Upper lobe of right lung (tissue), 1 donor: ENCODE data around the gene ZRANB1. TPM values are rescaled to one million over a fixed set of nuclear protein-coding genes. Genes with fewer than 3 reads are reported as not detected.
"Not testable (repeated sequence)": the region's sequence is repeated elsewhere in the genome, so short reads cannot be mapped to it uniquely, and the experiment has no call there.

Experiments
- ATAC-seq: fragments of 200-7000 bp; cut with Tn5 transposase; one replicate; pipeline ENCODE4 v1.9.1; 2020; ENCODE audit warnings: mild to moderate bottlenecking, moderate library complexity
- DNase-seq: peaks from one replicate; pipeline ENCODE4 v3.0.0-alpha.2; 2020
- H3K27ac ChIP-seq: fragments of 200-600 bp; one replicate; pipeline ENCODE4 v1.8.0; 2022
- H3K27me3 ChIP-seq: fragments of 200-600 bp; one replicate; pipeline ENCODE4 v1.8.0; 2022; ENCODE audit warnings: mild to moderate bottlenecking
- H3K36me3 ChIP-seq: fragments of 200-600 bp; one replicate; pipeline ENCODE4 v1.8.0; 2022
- H3K4me1 ChIP-seq: fragments of 200-600 bp; one replicate; pipeline ENCODE4 v1.8.0; 2022
- H3K4me3 ChIP-seq: fragments of 200-600 bp; one replicate; pipeline ENCODE4 v1.8.0; 2022; ENCODE audit warnings: mild to moderate bottlenecking
- H3K9me3 ChIP-seq: fragments of 200-600 bp; one replicate; pipeline ENCODE4 v1.8.0; 2022
- intact Hi-C: fragments of 100-400 bp; cut with DNase I; formaldehyde crosslinking; loops from one replicate; pipeline ENCODE4 v1.11.0; 2022
- total RNA-seq: library from RNA; stranded (reverse); fragmentation: NEBNext Ultra II Directional; extraction: Animal tissue kit (Norgen Biotek cat#: 25700); gene quantifications from one replicate; pipeline ENCODE4 v1.2.1, GENCODE V29; 2021
- TF ChIP-seq, protein P1 (sequence below): fragments of 200-600 bp; IDR thresholded peaks from one replicate; pipeline ENCODE4 v1.8.0; 2022; ENCODE audit warnings: antibody characterized with exemption
- donor health status: DM: no; HTN: yes; CAD: no; lungs with severe emphysema.

ZRANB1 gene
- total RNA-seq, 1 donor from 2014 or later = 20.5 TPM

DNA sequence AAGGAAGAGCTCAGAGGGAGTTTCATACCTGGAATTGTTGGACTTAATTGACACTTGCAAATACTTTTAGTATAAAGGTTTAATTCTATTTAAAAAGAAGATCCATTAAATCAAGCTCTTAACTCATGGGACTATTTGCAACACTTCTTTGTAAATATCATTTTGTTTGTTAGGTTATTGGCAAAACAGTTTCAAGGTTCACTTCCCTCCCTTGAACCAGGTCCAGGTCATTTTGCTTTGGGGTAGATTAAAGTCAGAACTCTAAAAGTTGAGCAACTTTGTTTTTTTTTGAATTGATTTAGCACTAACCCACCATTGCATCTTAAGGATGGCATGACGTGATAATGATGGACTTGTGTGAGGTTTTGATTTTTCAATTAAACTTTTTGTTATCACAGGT is 45.9 kb downstream of the ZRANB1 start:
- Histone ChIP-seq H3K4me3 (no peak overlapping the region), H3K27me3 (no peaks in the 10 kb centered on the region), H3K4me1 (no peaks in the 10 kb centered on the region), H3K27ac (no peak overlapping the region), H3K9me3 (no peaks in the 10 kb centered on the region), H3K36me3 (peaks cover 96% of the 10 kb centered on the region)
- intact Hi-C loops = no loop called here
- ATAC-seq (no peak), DNase-seq (no peak)
- TF ChIP-seq, protein P1, sequence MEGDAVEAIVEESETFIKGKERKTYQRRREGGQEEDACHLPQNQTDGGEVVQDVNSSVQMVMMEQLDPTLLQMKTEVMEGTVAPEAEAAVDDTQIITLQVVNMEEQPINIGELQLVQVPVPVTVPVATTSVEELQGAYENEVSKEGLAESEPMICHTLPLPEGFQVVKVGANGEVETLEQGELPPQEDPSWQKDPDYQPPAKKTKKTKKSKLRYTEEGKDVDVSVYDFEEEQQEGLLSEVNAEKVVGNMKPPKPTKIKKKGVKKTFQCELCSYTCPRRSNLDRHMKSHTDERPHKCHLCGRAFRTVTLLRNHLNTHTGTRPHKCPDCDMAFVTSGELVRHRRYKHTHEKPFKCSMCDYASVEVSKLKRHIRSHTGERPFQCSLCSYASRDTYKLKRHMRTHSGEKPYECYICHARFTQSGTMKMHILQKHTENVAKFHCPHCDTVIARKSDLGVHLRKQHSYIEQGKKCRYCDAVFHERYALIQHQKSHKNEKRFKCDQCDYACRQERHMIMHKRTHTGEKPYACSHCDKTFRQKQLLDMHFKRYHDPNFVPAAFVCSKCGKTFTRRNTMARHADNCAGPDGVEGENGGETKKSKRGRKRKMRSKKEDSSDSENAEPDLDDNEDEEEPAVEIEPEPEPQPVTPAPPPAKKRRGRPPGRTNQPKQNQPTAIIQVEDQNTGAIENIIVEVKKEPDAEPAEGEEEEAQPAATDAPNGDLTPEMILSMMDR = no peak

DNA sequence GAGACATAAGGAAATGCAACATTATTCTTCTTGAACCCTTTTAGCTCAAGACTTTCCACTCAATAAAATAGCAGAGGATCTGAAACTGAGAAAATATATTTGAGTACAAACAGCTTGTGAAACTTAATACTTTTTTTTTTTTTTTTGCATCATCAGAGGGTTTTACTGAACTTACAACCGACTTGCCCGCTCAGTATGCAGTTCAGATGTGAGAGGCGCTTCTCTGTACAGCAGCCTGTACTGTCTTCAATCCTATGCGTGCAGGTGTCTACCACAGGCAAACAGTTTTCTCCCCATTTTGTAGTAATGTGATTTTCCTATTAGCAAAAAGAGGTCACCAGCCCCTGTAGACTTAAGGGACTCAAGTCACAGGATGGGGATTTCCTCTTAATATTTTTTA is 46.8 kb downstream of the ZRANB1 start:
- H3K27ac ChIP-seq = not testable (repeated sequence)

DNA sequence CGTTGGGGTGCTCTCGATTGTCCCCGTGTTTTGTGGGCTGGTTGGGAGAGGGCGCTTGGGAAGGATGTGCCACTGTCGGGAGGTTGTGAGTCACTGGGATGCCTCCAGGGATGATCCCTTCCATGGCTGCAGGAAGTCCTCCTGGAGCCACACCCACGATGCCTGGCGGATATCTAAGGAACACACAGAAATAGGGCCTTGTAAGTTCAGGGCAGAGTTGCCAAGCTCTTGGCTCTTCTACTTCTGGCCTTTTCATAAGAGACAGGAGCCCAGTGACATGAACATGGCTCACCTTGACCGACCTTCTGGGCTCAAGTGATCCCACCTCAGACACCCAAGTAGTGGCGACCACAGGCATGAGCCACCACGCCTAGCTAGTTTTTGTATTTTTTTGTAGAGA is 47.6 kb downstream of the ZRANB1 start:
- Histone ChIP-seq H3K36me3 (peaks cover 96% of the 10 kb centered on the region), H3K9me3 (no peaks in the 10 kb centered on the region), H3K27me3 (no peaks in the 10 kb centered on the region), H3K4me1 (no peaks in the 10 kb centered on the region), H3K27ac (no peak overlapping the region), H3K4me3 (no peak overlapping the region)
- no peak for ATAC-seq
- DNase-seq = no peak
- intact Hi-C loops = no loop called here
- TF ChIP-seq, protein P1 = no peak

More for the DNA sequence above, 46.8 kb downstream of the ZRANB1 start:
- peaks cover 96% of the 10 kb centered on the region for H3K36me3 ChIP-seq
- intact Hi-C loops, H3K27me3 ChIP-seq, ATAC-seq, H3K4me3 ChIP-seq, DNase-seq, H3K9me3 ChIP-seq, H3K4me1 ChIP-seq: not testable (repeated sequence)

DNA sequence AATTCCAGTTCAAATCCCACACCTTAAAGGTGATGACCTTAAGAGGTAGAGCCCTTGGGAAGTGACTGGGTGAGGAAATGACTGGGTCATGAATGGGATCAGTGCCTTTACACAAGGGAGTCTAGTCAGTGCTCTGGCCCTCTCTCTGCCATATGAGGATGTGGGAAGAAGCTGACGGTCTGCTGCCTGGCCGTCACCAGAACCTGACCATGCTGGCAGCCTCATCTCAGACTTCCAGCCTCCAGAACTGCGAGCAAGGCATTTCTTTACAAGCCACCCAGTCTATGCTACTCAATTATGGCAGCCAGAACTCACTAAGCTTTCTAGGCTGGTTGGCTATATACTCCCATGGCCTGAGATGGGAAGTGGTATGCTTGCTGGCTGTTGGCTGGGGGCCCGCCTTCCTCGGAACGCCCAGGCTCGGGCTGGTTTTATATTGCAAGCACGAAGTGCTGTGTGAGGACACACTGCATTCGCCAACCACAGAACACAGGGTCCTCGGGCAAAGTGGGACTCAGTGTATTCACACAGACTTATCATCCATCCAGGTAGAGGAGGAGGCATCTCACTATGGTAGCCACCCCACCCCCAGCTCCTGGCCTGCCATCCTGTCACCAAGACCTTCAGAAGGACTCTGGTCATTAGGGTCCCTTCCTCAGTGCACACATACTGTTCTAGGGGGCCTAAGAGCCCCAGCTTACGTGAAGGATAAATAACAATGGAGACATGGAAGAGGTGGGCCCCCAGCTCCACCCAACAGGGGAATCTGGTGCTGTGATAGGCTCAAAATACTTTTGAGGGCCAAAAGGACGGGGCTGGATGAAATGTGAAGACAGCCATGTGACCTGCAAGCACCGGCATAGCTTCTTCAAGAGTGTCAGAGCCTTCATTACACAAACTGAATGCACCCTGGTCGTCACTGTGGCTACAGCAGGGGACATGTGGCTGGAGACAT is 49.0 kb downstream of the ZRANB1 start:
- DNase-seq = no peak

DNA sequence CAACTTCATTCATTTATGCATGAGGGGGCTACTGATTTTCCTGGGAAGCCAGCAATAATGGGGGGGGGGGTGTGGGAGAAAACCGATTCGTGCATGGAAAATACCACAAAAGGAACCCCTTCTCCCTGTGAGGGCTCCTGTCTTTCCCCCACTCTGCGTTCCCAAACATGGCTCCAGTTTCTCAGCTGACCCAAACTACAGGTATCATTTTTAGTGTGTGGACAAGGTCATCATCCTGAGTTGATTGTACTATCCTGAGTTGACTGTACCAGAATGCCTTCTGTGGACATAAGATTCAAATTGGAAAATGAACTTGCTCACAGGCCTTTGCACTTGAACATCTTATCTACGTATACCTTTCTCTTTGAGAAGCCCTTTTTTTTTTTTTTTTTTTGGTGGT is 49.9 kb downstream of the ZRANB1 start:
- DNase-seq = no peak
- intact Hi-C loops = loop anchor here (10.0 kb wide), 1 partner anchor 53 kb away; no protein-coding TSS in a partner anchor
- TF ChIP-seq, protein P1 = no peak
- no peaks in the 10 kb centered on the region for H3K9me3 ChIP-seq
- peaks cover 94% of the 10 kb centered on the region for H3K36me3 ChIP-seq
- no peak overlapping the region for H3K4me3 ChIP-seq
- ATAC-seq = no peak
- H3K27ac ChIP-seq = no peak overlapping the region
- no peaks in the 10 kb centered on the region for H3K27me3 ChIP-seq
- no peaks in the 10 kb centered on the region for H3K4me1 ChIP-seq

More for the DNA sequence above, 49.0 kb downstream of the ZRANB1 start:
- Histone ChIP-seq H3K27ac (no peak overlapping the region), H3K4me3 (no peak overlapping the region), H3K36me3 (peaks cover 95% of the 10 kb centered on the region), H3K9me3 (no peaks in the 10 kb centered on the region), H3K4me1 (no peaks in the 10 kb centered on the region), H3K27me3 (no peaks in the 10 kb centered on the region)
- ATAC-seq = no peak
- TF ChIP-seq, protein P1 = no peak
- intact Hi-C loops = loop anchor here (10.0 kb wide), 1 partner anchor 54 kb away; no protein-coding TSS in a partner anchor
